Right hindlimb (tissue), 1 donor: Measurements from ENCODE around the gene RWDD1.

Experiments used
- DNase-seq: peaks from one replicate; pipeline ENCODE4 v3.0.0-alpha.2; 2018

RWDD1 gene, protein sequence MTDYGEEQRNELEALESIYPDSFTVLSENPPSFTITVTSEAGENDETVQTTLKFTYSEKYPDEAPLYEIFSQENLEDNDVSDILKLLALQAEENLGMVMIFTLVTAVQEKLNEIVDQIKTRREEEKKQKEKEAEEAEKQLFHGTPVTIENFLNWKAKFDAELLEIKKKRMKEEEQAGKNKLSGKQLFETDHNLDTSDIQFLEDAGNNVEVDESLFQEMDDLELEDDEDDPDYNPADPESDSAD

DNA sequence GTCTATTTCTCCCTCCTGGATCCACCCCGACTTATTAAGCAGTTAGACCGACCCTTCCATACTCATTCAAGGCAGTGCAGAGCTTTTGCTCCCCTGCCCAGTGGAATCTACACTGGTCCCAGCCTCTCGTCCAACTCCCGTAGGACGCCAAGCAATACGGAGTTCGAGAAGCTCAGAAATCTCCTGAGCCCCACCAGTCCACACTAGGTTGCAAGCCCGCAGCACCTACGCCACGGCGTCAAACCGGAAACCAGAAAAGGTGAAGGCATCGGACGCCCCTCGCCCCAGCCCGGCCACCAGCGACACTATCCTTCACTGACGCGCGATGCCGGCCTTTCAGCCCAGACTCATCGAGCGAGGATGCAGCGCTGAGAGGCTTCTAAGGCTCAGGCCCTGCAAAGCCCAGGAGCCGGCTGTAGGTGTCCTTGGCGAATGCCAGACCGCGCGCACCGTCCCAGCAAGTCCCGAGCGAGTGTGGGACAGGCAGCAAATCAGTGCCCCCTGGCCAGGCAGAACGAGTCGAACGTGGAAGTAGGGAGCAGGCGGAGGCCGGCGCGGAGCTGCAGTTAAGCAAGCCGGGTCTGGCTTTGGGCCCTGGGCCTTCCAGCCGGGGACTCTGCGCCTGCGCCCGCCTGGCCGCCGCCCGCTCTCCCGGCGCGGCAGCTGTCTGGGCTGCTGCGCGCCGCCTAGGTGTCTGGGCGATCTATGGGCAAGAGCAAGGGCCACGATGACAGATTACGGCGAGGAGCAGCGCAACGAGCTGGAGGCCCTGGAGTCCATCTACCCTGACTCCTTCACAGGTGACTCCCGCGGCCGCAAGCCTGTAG is at the start of gene RWDD1:
Gene RWDD1 (plus strand): TSS at position 649 of the 827 bp plus-strand sequence. CDS start 79 bp downstream, at position 728.
- peak; percentile 100 for DNase-seq

DNA sequence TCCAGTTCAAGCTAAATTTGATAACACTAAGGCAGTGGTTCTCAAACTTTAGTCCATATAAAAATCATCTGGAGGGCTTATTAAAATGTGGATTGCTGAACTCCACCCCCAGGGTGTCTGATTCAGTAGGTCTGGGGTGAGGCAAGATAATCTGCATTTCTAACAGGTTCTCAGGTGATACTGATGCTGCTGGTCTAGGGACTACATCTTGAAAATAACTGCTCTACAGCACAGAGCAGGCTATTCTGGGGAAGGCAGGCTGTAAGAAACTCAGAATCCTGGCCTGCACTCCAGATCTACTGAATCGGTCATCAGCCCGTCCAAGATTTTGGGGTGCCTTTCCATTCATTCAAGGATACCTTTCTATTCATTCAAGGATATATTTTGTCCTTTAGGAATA is 48.4 kb upstream of the RWDD1 start:
- no peak for DNase-seq

DNA sequence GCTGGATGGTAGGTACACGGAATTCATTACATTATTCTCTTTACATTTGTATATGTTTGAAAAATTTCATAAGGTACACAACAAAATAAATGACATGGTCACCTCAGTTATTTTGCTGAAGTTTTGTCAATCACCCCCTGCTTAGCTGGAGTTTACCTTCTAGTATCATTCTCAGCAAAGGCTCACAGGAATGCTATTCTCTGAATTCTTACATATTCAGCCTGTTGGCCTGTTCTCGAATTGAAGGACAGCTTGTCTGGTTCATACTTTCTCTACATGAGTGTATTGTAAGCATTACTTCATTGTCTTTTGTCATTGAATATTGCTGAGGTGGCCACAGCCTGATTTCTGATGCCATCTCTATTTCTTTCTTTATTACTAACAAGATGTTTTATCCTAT is 47.1 kb upstream of the RWDD1 start:
- no peak for DNase-seq

DNA sequence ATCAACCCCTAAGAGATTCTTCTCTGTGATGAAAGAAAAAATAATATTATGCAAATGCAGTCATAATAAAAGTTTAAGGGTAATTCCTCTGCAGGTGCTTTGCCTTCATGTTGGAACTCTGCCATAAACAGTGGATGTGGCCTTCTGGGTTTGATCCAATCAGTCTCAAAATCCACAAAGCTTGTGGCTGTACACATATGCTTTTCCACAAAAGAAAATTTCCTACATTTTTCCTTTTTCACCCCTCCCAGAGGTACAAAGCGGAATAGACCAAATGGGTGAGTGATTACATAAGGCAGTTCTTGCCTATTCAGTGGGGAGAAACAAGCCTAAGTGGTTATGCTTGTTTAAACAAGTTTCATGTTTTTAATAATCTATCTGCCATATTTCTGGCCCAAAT is 43.2 kb upstream of the RWDD1 start:
- DNase-seq, result no peak

DNA sequence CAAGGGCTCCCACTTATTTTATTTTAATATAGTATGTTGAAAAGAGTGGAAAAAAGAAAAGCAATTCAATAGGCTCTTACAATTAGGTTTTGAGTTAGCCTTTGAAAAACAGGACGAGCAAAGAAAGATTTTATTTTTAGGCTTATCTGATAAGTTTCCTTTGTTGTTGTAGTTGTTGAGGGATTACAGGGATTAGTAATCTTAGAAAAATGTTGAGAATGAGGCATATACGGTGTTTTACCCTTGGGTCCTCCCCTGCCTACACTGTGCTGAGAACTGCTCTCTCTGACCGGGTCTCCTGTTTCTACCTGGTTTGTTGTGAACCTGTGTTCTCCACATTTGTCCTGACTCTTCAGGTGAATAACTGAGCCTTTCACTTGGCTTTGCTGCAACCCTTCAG is 42.5 kb upstream of the RWDD1 start:
- DNase-seq, result no peak

DNA sequence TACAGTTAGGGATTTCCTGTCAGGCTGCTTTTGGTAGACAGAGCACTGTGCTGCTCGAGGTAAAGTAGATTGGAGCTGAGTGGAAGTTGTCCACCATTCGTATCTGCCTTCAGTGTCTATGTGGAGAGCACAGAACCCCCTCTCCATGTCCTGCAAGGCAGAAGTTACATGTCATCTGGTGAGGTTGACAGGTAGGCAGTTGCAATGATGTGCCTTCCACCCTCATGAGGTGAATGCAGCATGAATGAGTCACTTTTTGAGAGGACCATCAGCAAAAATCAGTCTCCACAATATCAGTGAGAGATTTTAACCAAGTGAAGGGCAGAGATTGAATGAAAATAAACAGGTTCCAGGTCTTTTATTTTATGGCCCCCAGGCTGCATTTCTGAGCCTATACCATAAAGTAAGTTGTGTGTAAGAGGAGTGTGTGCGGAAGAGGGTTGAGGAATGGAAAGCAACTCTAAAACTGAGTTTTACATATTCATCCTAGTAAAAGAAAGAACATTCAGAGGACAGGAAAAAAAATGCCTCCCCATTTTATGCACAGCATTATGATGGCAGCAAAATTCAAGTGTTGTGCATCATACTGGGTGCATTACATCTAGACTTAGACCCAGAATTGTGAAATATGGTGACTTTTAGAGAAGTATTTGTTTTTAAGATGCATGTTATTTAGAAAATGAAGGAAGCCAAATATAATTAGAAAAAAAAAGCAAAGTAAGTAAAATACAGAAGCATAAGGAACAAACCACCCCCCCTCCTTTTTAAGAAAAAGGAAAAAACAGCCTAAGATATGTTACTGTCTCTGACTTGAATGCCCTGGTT is 41.6 kb upstream of the RWDD1 start:
- DNase-seq, result no peak

DNA sequence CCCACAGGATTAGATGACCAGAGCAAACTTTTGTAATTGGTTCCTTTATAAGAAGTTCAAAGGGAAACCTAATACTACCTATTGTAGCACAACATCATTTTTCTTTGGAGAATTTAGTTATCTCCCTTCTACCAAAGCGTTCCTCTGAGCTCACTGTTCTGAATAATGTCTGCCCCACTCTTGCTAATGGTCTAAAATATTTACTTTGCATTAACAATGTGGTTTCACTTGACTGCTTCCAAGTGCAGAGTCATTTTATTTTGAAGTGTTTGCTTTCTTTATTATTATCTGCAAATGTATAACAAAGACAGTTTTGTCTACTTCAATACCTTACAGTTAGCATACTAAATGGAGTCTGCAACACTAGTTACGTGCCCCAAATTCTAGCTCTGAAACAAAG is 40.9 kb upstream of the RWDD1 start:
- DNase-seq, result no peak

DNA sequence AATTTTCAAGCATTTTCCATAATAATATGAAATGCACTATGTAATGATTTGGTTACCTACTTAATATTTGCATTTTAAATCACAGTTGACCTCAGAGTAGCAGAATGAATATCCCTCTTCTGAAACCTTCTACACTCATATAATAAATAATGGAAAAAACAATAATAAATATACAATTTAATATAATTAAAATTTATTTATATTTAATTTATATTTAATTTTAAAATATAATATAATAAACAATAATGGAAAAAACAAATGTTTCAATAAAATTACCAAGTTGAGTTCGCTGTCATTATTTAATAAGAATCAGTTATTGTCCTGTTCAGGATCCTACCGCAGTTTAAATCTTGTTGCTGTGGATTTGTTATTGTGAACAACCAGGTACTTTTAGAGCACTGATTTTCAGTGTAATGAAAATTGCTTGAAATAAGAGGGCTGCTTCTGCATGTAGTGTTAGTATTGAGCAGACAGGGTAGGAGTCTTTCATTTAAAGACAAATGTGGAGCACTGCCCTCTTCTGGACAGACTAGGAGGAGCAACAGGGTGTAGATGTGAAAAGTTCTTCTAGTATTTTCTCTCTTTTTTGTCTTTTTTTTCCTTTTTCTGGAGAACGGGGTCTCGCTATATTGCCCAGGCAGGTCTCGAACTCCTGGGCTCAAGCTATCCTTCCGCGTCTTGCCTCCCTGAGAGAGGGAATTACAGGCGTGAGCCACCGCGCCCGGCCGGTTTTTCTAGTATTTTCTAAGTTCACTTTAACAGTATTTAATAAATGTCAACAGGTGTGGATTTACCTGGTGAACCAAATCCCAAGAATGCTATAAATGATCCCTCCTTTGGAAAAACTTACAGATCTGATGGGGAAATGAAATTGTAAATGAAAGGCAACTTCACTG is 39.4 kb upstream of the RWDD1 start:
- peak; percentile 54 for DNase-seq

DNA sequence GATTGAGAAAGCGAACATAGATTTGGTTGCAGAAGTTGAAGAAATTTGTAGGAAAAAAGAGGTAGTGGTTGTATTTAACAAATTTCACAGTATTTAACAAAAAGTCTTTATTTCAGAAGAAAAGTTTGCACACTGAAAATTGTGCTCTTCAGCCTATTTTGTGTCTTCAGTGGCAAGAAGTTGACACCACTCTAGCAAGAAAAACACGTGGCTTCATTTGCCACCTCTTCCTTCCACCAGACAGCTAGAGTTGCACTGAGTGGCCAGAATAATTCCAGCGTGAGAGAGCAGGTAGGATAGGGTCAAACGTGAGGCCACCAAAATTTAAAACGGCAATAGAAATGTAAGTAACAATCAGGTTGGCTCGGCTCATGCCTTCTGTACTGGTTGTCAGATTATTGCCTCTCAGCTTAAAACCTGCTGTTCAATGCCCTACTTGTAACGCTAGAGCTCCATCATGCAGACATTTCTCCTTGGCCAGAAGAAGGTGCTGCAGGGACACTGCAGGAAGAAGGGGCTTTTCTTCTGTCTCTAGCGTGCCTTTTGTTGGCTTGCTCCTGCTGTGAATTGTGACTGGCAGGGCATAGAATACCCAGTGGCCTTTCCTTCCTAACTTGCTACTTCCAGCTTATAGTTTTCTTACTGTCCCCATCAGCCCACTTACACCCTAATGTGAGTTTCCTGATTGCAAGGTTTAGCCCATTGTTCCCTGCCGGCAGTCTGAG is 37.9 kb upstream of the RWDD1 start:
- no peak for DNase-seq

DNA sequence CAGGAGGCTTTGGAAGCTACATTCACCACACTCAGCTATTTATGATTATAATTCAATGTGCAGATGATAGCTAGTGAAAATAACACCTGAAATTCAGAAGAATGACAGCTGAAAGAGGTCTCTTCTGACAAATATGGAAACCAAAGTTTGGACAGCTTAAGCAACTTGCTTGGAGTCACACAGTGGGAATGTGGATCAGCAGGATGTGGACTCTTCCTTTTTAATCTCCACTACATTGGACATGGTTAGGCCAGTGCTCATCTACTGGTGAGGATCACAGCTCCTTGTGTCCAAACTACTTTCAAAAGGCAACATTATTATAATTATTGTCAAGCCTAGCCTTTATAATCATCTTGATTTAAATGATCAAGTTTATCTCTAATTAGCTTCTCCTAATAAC is 36.2 kb upstream of the RWDD1 start:
- DNase-seq, result no peak

DNA sequence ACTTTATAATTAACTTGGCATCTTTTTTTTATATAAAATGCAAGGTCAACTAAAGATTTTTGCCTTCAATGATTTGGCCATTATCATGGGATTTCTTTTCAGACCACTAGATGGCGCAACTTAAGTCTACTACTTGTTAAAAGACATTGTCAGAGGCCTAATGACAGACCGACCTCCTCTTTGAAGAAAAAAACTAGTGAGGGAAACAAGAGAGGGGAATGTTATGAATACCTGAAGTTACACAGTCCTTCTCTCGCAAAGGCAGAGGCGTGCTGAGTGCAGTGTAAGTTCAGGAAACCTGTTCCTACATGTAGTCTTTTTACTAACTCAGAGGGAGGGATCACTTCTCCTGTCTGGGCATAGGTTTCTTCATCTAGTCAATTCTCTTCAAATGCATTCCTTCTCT is 35.1 kb upstream of the RWDD1 start:
- no peak for DNase-seq

DNA sequence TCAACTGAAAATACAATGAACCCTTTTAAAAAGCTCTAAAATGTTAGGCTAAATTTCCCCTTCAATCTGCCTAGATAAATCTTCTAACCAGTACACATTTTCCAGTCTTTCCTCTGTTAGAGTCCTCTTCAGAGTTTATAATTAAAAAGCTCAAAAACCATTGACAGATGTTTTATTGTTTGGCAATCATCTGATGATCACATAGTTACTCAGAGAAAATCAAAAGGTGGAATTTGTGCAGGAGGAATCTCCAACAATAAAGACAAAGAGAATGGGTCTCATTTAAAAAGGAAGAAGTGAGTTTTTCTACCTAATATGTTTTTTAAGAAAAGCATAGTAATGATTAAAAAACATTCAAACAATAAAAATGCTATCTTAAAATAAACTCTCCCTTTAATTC is 28.9 kb upstream of the RWDD1 start:
- DNase-seq, result no peak

DNA sequence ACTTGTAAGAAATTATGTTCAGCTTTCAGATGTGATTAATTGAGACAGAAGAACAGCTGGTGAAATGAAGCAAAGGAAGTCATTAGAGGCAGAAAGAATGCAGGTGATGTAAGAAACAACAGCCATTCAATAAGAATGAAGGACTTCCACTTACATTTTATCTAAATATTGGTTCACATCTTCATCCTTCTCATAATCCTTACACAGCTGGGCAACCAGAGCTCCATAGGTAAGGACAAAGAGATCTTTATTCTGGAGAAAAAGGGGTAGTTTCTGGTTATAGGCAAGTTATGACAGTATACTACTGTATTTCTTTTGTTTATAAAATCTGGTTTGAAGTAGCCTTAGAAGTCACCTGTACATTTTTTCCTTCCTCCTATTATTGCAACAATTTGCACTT is 28.2 kb upstream of the RWDD1 start:
- no peak for DNase-seq

DNA sequence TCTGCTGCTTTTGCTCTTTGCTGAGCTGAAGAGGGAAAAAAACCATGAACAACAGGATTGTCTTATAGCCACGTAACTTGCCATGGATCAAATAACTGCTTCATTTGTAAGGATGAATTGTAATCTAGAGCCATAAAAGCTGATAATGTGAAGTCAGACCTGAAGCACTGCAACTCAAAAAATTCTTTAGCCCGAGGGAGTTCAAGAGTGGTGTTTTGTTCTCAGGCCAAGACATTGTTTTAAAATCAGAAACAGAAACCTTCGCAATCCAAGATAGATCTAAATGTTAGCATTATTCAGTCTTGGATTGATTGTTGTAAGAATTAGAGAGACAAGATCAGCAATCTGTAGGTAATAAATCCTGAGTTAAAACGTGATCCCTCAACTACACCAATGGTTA is 25.7 kb upstream of the RWDD1 start, which contains the start of gene TRAPPC3L:
Gene TRAPPC3L (minus strand): TSS at position 34 of the 400 bp plus-strand sequence. CDS start 170 bp downstream, outside the sequence.
- DNase-seq, result no peak

DNA sequence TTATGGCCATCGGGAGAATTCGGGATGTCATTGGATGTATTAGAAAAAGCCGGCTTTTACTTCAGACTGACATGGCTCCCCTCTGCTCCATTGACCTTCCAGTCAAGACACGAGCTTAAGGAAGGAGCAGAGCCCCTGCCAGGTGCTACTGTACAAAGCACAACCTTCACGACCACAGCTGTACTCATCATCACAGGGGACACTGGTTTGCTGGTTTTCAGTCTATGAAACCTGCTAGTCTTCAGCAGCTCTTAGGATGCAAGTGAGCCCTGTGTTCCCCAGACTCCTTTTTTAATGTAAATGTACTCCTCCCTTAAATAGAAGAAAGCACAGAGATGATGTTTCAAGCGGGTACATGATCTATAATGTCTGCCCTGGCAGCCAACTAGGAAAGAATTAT is 23.9 kb upstream of the RWDD1 start:
- no peak for DNase-seq

DNA sequence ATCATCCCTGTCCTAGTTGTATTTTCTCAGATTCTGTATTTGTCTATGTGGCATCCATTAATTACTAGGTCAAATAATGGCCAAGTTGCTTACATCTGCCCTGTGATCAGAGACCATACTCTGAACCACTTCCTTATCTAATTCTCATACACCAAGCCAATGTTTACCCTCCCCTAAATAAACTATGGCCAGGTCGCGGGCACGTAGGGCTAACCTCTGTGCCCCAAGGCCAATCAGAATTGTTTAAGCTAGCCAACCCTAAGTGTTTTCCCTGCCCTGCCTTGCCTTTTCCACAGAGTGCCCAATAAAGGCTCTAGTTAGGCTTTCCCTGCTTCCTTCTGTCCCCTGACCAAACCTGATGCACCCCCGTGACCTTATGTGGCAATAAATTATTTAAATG is 20.5 kb upstream of the RWDD1 start:
- DNase-seq, result no peak

DNA sequence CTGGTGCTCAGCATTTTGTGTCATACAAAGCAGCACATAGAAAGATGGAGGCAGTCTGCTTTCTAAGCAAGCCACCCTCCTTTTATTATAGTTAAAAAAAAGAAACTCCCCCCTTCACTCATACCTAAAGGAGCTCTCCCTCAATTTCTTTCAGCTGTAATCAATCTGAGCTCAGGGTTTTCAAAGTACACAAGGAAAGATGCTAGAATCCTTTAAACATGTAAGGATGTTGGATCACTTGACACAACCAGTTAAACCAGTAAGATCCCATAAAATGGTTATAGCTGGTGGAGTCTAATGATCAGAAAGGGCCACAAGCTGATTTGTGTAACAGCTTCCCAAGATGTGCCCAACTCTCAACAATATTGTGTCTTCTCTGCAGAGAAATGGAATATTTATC is 17.9 kb upstream of the RWDD1 start, which contains the start of gene CALHM4:
Gene CALHM4 (plus strand): TSS at position 301 of the 400 bp plus-strand sequence. CDS start 43 bp downstream, at position 344.
- DNase-seq, result no peak

DNA sequence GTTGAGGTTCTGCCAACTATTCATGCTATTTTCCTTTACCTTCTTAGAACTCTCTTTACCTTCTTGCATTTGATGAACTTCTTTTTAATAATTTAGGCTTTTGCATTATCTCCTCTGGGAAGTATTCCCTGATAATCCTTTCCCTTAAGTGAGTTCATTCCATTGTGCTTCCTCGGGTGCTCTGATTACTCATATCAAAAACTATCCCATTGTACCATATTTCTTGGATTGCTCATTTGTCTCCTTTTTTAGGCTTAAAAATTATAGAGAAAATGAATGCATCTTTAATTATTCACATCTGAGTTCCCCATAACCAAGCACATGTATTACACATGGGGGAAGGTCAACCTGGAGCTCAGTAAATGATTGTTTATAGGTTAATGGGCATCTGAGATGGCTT is 15.2 kb upstream of the RWDD1 start:
- DNase-seq, result no peak

DNA sequence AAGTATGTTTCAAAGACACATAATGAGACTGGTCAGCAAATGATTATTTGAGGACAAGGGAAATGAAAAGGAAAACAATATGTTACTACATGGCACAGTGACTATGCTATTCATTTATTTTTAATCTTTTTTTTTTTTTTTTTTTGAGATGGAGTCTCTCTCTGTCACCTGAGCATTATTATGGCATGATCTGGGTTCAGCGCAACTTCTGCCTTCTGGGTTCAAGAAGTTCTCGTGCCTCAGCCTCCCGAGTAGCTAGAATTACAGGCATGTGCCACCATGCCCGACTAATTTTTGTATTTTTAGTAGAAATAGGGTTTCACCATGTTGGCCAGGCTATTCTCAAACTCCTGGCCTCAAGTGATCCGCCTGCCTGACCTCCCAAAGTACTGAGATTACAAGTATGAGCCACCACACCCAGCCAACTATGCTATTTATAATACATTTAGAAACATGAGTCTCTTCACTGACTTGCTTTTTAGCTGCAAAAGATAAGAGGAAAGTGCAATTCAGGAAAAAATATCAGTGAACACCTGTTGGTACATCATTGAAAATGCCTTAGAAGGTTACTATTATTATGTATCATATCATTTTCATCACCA is 14.4 kb upstream of the RWDD1 start:
- no peak for DNase-seq

DNA sequence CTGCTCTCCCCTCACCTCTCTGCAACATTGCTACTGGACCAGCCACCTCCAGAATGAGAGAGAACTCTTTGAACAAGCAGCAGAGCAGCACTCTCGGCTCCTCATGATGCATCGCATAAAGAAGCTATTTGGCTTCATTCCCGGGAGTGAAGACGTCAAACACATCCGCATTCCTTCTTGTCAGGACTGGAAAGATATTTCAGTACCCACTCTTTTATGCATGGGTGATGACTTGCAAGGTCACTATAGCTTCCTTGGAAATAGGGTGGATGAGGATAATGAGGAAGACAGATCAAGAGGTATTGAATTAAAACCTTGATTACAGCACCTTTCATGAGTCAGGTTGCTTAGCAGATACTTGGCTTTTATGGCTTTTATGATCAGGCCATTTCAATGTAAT is 13.4 kb upstream of the RWDD1 start:
- peak; percentile 20 for DNase-seq

DNA sequence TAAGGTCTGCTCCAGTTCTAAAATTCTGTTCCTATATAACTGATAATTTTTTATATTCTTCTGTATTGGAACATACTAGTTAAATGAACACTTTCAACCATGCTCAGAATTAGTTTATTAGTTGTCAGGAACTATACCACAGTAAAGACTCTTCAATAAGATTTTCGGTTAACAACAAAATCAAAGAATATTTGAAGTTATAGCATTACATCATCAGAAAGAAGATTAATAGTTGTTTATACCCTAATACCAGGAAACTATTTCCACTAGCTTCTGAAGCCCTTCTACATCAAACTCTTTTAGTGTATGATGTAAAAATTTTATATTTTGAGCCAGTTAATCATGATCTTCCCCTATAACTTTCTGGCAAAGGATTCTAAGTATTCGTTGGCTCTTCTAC is 11.2 kb upstream of the RWDD1 start:
- no peak for DNase-seq
